ENCODE measurements around the gene MIOS. TPM values are rescaled to one million over a fixed set of nuclear protein-coding genes. Genes with fewer than 3 reads are reported as not detected.

Gene MIOS
- total RNA-seq, 1 donor from 2014 or later, result 81.3 TPM

DNA sequence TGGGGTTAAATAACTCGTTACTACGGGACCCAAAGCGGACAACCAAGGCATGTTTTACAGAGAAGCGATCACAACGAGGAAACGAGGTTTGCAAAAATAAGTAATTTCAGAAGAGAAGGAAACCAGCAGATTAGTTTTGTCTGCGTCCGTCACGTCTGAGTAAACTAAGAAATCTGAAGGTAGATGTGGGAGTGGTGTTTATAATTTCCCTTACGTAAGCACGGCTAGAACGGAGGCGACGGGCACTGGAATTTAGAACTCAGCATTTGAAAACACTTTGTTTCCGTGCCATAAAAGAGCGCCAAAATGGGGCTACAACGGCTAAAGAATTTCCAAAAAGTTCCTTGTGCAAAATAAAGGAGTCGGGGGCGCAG, 73.2 kb downstream of the MIOS start:
- Mint-ChIP-seq H3K27ac (peak overlapping the region; percentile 97), H3K4me1 (peaks cover 38% of the 10 kb centered on the region), H3K27me3 (no peaks in the 10 kb centered on the region), H3K36me3 (ENCODE audit: low read depth) (peaks cover 56% of the 10 kb centered on the region), H3K9me3 (no peaks in the 10 kb centered on the region), H3K4me3 (peak overlapping the region; percentile 97)
- ChIA-PET POLR2A (interaction anchor here (0.7 to 2.6 kb wide), 24 partner anchors 28 to 540 kb away, joined by 3 to 43 read pairs (median 4); partner anchors contain the start of genes C1GALT1, GLCCI1 and MIOS), CTCF (interaction anchor here (0.8 to 2.2 kb wide), 2 partner anchors 41 to 550 kb away, joined by 3 to 8 read pairs; no protein-coding TSS in a partner anchor)
- DNase-seq (no peak), ATAC-seq (ENCODE audit: low read depth) (peak; percentile 26)
- TF ChIP-seq, protein P1, sequence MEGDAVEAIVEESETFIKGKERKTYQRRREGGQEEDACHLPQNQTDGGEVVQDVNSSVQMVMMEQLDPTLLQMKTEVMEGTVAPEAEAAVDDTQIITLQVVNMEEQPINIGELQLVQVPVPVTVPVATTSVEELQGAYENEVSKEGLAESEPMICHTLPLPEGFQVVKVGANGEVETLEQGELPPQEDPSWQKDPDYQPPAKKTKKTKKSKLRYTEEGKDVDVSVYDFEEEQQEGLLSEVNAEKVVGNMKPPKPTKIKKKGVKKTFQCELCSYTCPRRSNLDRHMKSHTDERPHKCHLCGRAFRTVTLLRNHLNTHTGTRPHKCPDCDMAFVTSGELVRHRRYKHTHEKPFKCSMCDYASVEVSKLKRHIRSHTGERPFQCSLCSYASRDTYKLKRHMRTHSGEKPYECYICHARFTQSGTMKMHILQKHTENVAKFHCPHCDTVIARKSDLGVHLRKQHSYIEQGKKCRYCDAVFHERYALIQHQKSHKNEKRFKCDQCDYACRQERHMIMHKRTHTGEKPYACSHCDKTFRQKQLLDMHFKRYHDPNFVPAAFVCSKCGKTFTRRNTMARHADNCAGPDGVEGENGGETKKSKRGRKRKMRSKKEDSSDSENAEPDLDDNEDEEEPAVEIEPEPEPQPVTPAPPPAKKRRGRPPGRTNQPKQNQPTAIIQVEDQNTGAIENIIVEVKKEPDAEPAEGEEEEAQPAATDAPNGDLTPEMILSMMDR (IDR thresholded peaks at IDR 0.05), result no peak
- intact Hi-C loops (cut with micrococcal nuclease), result loop anchor here (1.0 to 5.0 kb wide), 10 partner anchors 45 to 550 kb away; partner anchors contain the start of genes C1GALT1 and GLCCI1

DNA sequence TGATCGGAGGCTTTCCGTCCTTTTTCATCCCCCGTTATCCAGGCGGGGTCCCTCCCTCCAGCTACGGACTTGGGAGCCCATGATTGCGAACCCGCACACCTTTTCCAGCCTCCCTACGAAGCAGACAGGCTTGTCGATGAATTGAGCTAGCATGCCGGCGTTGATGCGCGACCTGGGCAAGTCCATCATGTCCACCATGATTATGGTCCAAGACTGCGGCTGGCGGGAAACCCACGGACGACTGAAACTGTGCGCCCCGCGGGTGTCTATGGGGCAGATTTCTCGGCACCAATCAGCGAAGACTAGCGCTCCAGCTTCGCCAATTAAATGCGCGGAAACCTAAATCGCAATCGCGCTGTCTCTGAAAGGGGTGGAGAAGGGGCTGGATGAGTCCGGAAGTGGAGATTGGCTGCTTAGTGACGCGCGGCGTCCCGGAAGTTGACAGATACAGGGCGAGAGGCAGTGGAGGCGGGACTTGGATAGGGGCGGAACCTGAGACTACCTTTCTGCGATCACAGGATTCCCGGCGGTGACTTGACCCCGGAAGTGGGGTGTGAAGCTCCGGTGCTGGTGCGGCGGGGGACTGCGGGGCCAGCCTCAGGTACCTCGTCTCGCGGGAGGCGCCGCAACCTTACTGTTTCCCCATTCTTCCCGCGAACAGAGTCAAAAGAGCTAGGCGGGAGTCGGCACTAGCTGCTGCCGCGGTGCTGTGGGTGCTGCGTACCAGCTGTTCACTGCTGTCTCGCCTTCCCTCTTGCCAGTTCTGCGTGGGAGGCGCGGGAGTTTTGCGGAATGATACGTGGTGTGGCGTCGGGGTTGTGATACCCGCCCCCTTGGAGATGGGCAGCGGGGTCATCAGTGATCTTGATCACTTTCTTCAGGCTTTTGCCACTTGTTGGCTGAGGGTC, 73.8 kb downstream of the MIOS start, which contains the start of gene UMAD1:
UMAD1 (plus strand) TSS at position 532 of the 908 bp plus-strand sequence. CDS start 32,620 bp downstream, outside the sequence.
- CTCF ChIA-PET, result interaction anchor here (1.3 to 2.2 kb wide), 2 partner anchors 41 to 550 kb away, joined by 4 to 8 read pairs; no protein-coding TSS in a partner anchor
- peaks cover 38% of the 10 kb centered on the region for H3K4me1 Mint-ChIP-seq
- peak; percentile 88 for ATAC-seq (ENCODE audit: low read depth)

DNA sequence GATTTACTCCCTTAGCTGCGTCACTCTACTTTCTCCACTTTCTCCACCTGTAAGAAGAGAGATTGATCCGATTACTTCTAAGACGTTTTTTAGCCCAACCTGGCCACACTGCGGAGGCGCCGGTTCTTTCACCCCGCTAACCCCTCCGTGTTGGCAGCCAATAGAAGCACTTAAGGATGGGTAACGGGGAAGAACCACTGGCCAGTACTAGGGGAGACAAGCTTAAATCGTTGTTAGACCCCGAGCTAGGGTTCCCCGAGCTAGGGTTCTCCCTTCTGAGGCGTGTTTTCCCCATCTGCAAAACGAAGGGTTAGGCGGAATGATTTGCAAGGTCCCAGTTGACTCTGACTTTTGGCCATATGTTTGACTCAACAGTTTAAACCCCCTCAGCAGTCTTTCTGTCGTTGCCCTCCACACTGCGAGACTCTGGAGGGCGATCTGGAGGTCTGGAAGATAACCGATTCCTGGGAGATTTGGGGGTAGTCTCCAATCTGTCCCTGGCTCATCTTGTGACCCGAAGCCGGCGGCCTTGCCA, 74.5 kb downstream of the MIOS start:
- DNase-seq (no peak), ATAC-seq (ENCODE audit: low read depth) (peak; percentile 6)
- Mint-ChIP-seq H3K36me3 (ENCODE audit: low read depth) (peaks cover 49% of the 10 kb centered on the region), H3K9me3 (no peaks in the 10 kb centered on the region), H3K27me3 (no peaks in the 10 kb centered on the region), H3K4me3 (peak overlapping the region; percentile 97), H3K4me1 (peaks cover 38% of the 10 kb centered on the region), H3K27ac (peak overlapping the region; percentile 97)
- intact Hi-C loops (cut with micrococcal nuclease), result loop anchor here (5.0 kb wide), 2 partner anchors 121 to 226 kb away; no protein-coding TSS in a partner anchor
- TF ChIP-seq, protein P1 (IDR thresholded peaks at IDR 0.05), result no peak
- ChIA-PET CTCF (interaction anchor here (1.3 to 2.2 kb wide), 3 partner anchors 14 to 549 kb away, joined by 3 to 8 read pairs (median 4); no protein-coding TSS in a partner anchor), POLR2A (interaction anchor here (0.8 to 2.6 kb wide), 25 partner anchors 8 to 549 kb away, joined by 3 to 43 read pairs (median 4); partner anchors contain the start of genes C1GALT1, GLCCI1 and MIOS)

More for the DNA sequence above, 73.8 kb downstream of the MIOS start, which contains the start of gene UMAD1:
- peak within 1 kb of the TSS; percentile 97 for H3K4me3 Mint-ChIP-seq
- POLR2A ChIA-PET, result interaction anchor here (0.5 to 2.6 kb wide), 34 partner anchors 9 to 550 kb away, joined by 3 to 43 read pairs (median 4); partner anchors contain the start of genes C1GALT1, GLCCI1 and MIOS
- H3K27ac Mint-ChIP-seq, result peak within 1 kb of the TSS; percentile 97
- DNase-seq, result peak; percentile 92
- no peaks in the 10 kb centered on the region for H3K27me3 Mint-ChIP-seq
- H3K9me3 Mint-ChIP-seq, result no peaks in the 10 kb centered on the region
- peaks cover 50% of the 10 kb centered on the region for H3K36me3 Mint-ChIP-seq (ENCODE audit: low read depth)
- intact Hi-C loops (cut with micrococcal nuclease), result loop anchor here (1.0 to 5.0 kb wide), 10 partner anchors 45 to 550 kb away; partner anchors contain the start of genes C1GALT1 and GLCCI1
- TF ChIP-seq, protein P1 (IDR thresholded peaks at IDR 0.05), result no peak

DNA sequence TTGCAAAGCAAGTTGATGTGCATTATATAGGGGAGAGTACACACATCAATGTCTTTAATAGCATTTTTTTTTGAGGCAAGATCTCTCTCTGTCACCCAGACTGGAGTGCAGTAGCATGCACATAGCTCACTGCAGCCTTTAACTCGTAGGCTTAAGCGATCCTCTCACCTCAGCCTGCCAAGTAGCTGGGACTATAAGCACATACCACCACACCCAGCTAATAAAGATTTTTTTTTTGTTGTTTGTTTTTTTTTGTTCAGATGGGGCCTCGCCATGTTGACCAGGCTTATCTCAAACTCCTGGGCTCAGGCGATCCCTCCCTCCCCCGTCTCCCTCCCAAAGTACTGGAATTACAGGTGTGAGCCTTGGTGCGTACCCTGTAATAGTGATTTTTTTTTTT, 75.4 kb downstream of the MIOS start:
- DNase-seq, result no peak

More for the DNA sequence above, 75.4 kb downstream of the MIOS start:
- Mint-ChIP-seq H3K4me3 (peak overlapping the region; percentile 97), H3K27me3 (no peaks in the 10 kb centered on the region), H3K9me3 (no peaks in the 10 kb centered on the region), H3K4me1 (peaks cover 38% of the 10 kb centered on the region), H3K27ac (no peak overlapping the region), H3K36me3 (ENCODE audit: low read depth) (peaks cover 44% of the 10 kb centered on the region)
- ChIA-PET CTCF (interaction anchor here (1.4 to 1.6 kb wide), 2 partner anchors 13 to 548 kb away, joined by 3 to 5 read pairs; no protein-coding TSS in a partner anchor), POLR2A (interaction anchor here (0.5 to 2.6 kb wide), 4 partner anchors 25 to 331 kb away, joined by 3 to 43 read pairs (median 4); partner anchors contain the start of gene GLCCI1)
- no peak for ATAC-seq (ENCODE audit: low read depth)
- TF ChIP-seq, protein P1 (IDR thresholded peaks at IDR 0.05), result no peak
- intact Hi-C loops (cut with micrococcal nuclease), result loop anchor here (5.0 kb wide), 2 partner anchors 120 to 225 kb away; no protein-coding TSS in a partner anchor
